Activated CD4-positive, alpha-beta T cell treated with anti-CD3 and anti-CD28 coated beads for 36 hours (primary cell): ENCODE measurements around the gene CHEK2. TPM values are rescaled to one million over a fixed set of nuclear protein-coding genes. Genes with fewer than 3 reads are reported as not detected.
"Not testable (repeated sequence)": the region's sequence is repeated elsewhere in the genome, so short reads cannot be mapped to it uniquely, and the experiment has no call there.

Source experiments
- ATAC-seq: fragments of 200-7000 bp; cut with Tn5 transposase; one replicate; pipeline ENCODE4 v1.10.0; 2021; ENCODE audit warnings: mild to moderate bottlenecking, moderate library complexity
- CTCF ChIA-PET: fragments of 350-600 bp; sonication (Branson Sonifier 250); formaldehyde crosslinking; loops from one replicate; lab custom pipeline; 2021; ENCODE audit warnings: antibody characterized with exemption; lab: Charles Lee
- POLR2A ChIA-PET: fragments of 350-600 bp; sonication (Branson Sonifier 250); formaldehyde crosslinking; loops from one replicate; lab custom pipeline; 2021; ENCODE audit warnings: antibody characterized with exemption, inconsistent platforms; lab: Charles Lee
- DNase-seq: peaks from one replicate; pipeline ENCODE4 v3.0.0-alpha.2; 2020
- H3K27ac Mint-ChIP-seq: one replicate; pipeline ENCODE4 v1.8.0; 2021; ENCODE audit warnings: mixed read lengths
- H3K27me3 Mint-ChIP-seq: one replicate; pipeline ENCODE4 v1.8.0; 2021; ENCODE audit warnings: mixed read lengths
- H3K36me3 Mint-ChIP-seq: one replicate; pipeline ENCODE4 v1.8.0; 2021; ENCODE audit warnings: low read depth, mixed read lengths
- H3K4me1 Mint-ChIP-seq: one replicate; pipeline ENCODE4 v1.8.0; 2021; ENCODE audit warnings: mixed read lengths
- H3K4me3 Mint-ChIP-seq: one replicate; pipeline ENCODE4 v1.8.0; 2021; ENCODE audit warnings: mild to moderate bottlenecking, moderate library complexity, mixed read lengths
- H3K9me3 Mint-ChIP-seq: one replicate; pipeline ENCODE4 v1.8.0; 2021; ENCODE audit warnings: low read depth, mixed read lengths
- intact Hi-C, 2 experiments: fragments of 100-400 bp; cut with DNase I in 1 of 2; cut with micrococcal nuclease in 1 of 2; formaldehyde crosslinking; loops; one replicate each; pipeline versions ENCODE4 v1.14.2 to v1.15.1; 2022 to 2024; cut with DNase I, micrococcal nuclease
- total RNA-seq, 2 experiments: library from RNA; stranded (reverse); gene quantifications; one replicate each; pipeline ENCODE4 v1.2.3, GENCODE V29; 2021

The CHEK2 gene
- total RNA-seq, 2 experiments from 2014 or later: 37.5 to 41.3 TPM

DNA sequence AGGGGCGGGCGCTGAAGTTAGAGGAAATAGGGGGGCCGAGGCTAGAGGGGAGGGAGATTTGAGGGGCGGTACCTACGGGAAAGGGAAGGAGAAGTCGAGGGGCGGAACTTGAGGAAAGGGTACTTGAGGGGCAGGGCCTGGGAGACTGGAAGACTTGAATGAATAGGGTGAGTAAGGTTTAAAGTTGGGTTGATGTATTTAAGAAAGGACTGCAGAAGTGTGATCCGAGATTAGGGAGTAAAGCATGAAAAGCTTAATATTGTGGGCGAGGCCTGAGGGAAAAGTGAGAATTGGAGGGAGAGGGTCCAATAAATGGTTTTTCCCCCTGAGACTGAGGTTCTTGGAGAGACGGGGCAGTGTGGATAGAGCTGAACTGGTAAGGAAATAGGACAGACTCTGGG, 942 bp upstream of the CHEK2 start:
- intact Hi-C loops: loop anchor here (1.0 to 5.0 kb wide), 10 partner anchors 30 to 1025 kb away; partner anchors contain the start of genes CCDC117 (in 2 of the 2), AP1B1 (in 1 of the 2), UQCR10 (in 1 of the 2) and XBP1 (in 1 of the 2)
- DNase-seq (no peak), ATAC-seq (no peak)
- H3K27me3 Mint-ChIP-seq: no peaks in the 10 kb centered on the region
- H3K36me3 Mint-ChIP-seq: peaks cover 34% of the 10 kb centered on the region
- H3K27ac Mint-ChIP-seq: peak overlapping the region; percentile 83
- peak overlapping the region; percentile 81 for H3K4me3 Mint-ChIP-seq
- ChIA-PET POLR2A (interaction anchor here (1.8 kb wide), 1 partner anchor 58 kb away, joined by 13 read pairs; the partner anchor contains the start of gene XBP1), CTCF (interaction anchor here (0.5 to 1.3 kb wide), 2 partner anchors 30 to 58 kb away, joined by 3 to 5 read pairs; partner anchors contain the start of genes CCDC117 and XBP1)
- H3K4me1 Mint-ChIP-seq: peaks cover 32% of the 10 kb centered on the region
- no peaks in the 10 kb centered on the region for H3K9me3 Mint-ChIP-seq

DNA sequence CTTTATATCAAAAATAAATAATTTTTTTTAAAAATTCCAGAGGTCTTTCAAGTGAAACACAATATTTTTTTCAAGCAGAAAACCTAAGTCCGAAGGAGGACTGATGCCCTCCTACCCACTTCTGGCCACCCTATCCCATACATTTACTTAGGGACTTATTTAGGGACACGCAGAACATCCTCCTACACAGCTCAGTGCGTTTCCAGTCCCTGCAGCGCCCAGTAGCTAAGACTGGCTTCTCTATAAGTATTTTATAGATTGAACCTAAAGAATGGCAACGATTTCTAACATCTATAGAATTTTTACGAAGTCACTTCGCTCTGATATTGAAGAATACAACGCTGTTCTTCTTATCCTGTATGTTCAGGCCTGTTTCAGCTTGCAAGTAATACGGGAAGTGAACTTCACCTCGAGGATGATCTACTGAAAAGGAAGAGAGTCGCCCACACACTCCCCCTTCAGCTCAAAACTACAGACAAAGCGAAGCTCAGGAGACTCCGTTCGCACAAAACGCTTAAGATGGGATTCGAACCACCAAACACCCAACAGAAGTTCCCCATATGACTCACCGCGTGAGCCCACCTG, 328 bp downstream of the CHEK2 start:
- intact Hi-C loops: loop anchor here in 1 of 2 experiments (1.0 to 5.0 kb wide), 4 partner anchors 527 to 1026 kb away; partner anchors contain the start of genes AP1B1, EWSR1, PITPNB and UQCR10
- DNase-seq: no peak
- H3K9me3 Mint-ChIP-seq: no peaks in the 10 kb centered on the region
- ATAC-seq: no peak
- POLR2A ChIA-PET: interaction anchor here (1.2 to 1.8 kb wide), 2 partner anchors 31 to 59 kb away, joined by 3 to 13 read pairs; partner anchors contain the start of genes CCDC117 and XBP1
- H3K27me3 Mint-ChIP-seq: no peaks in the 10 kb centered on the region
- peaks cover 24% of the 10 kb centered on the region for H3K36me3 Mint-ChIP-seq
- peak overlapping the region; percentile 81 for H3K4me3 Mint-ChIP-seq
- H3K27ac Mint-ChIP-seq: peak overlapping the region; percentile 83
- CTCF ChIA-PET: interaction anchor here (0.9 to 1.3 kb wide), 4 partner anchors 32 to 300 kb away, joined by 3 to 5 read pairs (median 4); partner anchors contain the start of gene CCDC117
- H3K4me1 Mint-ChIP-seq: peaks cover 32% of the 10 kb centered on the region

DNA sequence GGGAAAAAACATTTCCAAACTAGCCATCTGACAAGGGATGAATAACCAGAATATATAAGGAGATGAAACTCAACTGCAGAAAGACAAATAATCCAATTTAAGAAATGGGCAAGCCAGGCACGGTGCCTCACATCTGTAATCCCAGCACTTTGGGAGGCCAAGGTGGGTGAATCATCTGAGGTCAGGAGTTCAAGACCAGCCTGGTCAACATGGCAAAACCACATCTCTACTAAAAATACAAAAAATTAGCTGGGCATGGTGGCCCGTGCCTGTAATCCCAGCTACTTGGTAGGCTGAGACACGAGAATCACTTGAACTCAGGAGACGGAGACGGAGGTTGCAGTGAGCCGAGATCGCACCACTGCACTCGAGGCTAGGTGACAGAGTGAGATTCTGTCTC, 2.7 kb downstream of the CHEK2 start:
- ATAC-seq, H3K36me3 Mint-ChIP-seq, intact Hi-C loops, H3K4me3 Mint-ChIP-seq, H3K9me3 Mint-ChIP-seq, DNase-seq, H3K27ac Mint-ChIP-seq, H3K27me3 Mint-ChIP-seq: not testable (repeated sequence)
- H3K4me1 Mint-ChIP-seq: peaks cover 31% of the 10 kb centered on the region
- ChIA-PET POLR2A (interaction anchor here (0.7 kb wide), 1 partner anchor 177 kb away, joined by 5 read pairs; no protein-coding TSS in a partner anchor), CTCF (interaction anchor here (0.7 kb wide), 1 partner anchor 103 kb away, joined by 3 read pairs; no protein-coding TSS in a partner anchor)

DNA sequence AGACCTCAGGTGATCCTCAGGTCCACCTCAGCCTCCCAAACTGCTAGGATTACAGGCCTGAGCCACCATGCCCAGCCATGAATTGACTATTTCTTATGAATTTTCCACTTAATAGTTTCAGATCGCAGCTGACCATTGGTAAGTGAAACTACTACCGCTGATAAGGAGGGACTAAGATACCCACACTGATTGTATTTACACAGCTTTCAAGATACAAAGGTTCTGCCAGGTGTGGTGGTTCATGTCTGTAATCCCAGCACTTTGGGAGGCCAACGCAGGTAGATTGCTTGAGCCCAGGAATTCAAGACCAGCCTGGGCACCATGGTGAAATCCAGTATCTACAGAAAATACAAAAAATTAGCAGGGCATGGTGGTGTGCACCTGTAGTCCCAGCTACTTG, 3.9 kb downstream of the CHEK2 start:
- no peaks in the 10 kb centered on the region for H3K27me3 Mint-ChIP-seq
- H3K9me3 Mint-ChIP-seq: no peaks in the 10 kb centered on the region
- peaks cover 12% of the 10 kb centered on the region for H3K36me3 Mint-ChIP-seq
- no peak overlapping the region for H3K27ac Mint-ChIP-seq
- DNase-seq (no peak), ATAC-seq (no peak)
- no peak overlapping the region for H3K4me3 Mint-ChIP-seq
- POLR2A ChIA-PET: no interaction called here
- peaks cover 19% of the 10 kb centered on the region for H3K4me1 Mint-ChIP-seq
- intact Hi-C loops: no loop called here
- CTCF ChIA-PET: no interaction called here

DNA sequence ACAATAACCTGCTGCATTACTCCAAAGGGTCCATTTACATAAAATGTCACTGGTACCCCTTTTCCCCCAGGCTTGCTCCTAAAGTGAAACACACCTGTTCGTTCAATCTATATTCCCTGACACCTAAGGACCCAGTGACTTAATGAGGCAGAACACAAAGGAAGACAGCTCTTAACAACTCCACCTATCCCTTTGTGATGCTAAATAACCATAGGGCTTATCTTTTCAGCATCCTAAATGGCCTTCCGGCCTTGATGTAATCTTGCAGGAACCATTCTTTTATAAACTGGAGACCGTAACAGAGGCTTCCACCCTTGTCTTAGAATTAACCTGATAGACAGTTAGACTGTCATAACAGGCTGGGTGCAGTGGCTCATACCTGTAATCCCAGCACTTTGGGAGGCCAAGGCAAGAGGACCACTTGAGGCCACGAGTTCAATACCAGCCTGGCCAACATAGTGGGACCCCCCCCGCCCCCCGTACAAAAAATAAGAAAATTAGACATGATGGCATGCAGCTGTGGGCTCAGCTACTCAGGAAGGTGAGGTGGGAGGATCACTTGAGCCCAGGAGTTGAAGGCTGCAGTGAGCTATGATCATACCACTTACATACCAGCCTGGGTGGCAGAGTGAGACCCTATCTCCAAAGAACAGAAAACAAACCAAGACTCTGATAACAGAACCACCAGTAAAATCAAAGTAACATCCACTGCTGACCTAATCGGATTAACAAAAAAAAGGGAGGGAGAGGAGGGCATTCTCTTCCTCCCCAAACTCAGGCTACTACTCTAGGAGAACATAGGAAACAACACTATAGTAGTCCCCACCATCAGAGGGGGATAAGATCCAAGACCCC, 5.1 kb downstream of the CHEK2 start:
- DNase-seq (no peak), ATAC-seq (no peak)
- H3K27me3 Mint-ChIP-seq: no peaks in the 10 kb centered on the region
- peaks cover 10% of the 10 kb centered on the region for H3K36me3 Mint-ChIP-seq
- no peak overlapping the region for H3K27ac Mint-ChIP-seq
- no peak overlapping the region for H3K4me3 Mint-ChIP-seq
- ChIA-PET CTCF (no interaction called here), POLR2A (interaction anchor here (0.7 kb wide), 1 partner anchor 810 kb away, joined by 3 read pairs; no protein-coding TSS in a partner anchor)
- H3K4me1 Mint-ChIP-seq: peaks cover 14% of the 10 kb centered on the region
- intact Hi-C loops: no loop called here
- H3K9me3 Mint-ChIP-seq: no peaks in the 10 kb centered on the region

DNA sequence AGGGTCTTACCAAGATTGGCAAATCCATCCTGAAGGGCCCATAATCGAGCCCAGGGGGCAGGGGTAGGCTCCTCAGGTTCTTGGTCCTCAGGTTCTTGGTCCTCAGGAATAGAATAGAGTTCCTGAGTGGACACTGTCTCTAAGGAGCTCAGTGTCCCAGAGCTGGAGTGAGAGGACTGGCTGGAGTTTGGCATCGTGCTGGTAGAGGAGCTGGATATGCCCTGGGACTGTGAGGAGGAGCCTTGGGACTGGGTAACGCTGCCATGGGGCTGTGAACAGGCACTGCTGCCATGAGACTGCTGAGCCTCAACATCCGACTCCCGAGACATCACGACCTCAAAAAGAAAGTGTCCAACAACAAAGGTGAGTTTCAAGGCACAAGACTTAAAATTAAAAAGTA, 7.2 kb downstream of the CHEK2 start:
- Mint-ChIP-seq H3K9me3 (no peaks in the 10 kb centered on the region), H3K27ac (no peak overlapping the region), H3K27me3 (no peaks in the 10 kb centered on the region), H3K4me1 (peaks cover 5% of the 10 kb centered on the region), H3K36me3 (peaks cover 10% of the 10 kb centered on the region), H3K4me3 (no peak overlapping the region)
- no peak for ATAC-seq
- ChIA-PET CTCF (interaction anchor here (0.7 kb wide), 1 partner anchor 905 kb away, joined by 3 read pairs; no protein-coding TSS in a partner anchor), POLR2A (interaction anchor here (0.8 kb wide), 1 partner anchor 77 kb away, joined by 6 read pairs; no protein-coding TSS in a partner anchor)
- DNase-seq: no peak
- intact Hi-C loops: no loop called here

DNA sequence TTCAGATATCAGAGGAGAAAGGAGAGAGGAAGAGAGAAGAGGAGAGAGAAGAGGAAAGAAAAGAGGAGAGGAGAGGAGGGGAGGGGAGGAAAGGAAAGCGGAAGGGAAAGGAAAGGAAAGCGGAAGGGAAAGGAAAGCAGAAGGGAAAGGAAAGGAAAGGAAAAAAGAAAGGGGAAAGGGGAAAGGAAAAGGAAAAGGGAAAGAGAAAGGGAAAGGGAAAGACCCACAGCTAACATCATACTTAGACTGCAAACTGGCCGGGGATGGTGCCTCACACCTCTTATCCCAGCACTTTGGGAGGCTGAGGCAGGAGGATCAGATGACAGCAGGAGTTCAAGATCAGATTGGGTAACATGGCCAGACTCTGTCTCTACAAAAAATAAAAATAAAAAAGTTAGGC, 11.4 kb downstream of the CHEK2 start:
- ATAC-seq (no peak), DNase-seq (no peak)
- Mint-ChIP-seq H3K36me3 (peaks cover 16% of the 10 kb centered on the region), H3K27me3 (no peaks in the 10 kb centered on the region), H3K4me3 (no peak overlapping the region), H3K9me3 (no peaks in the 10 kb centered on the region), H3K4me1 (no peaks in the 10 kb centered on the region), H3K27ac (peak overlapping the region; percentile 60)
- POLR2A ChIA-PET: no interaction called here
- intact Hi-C loops: no loop called here
- CTCF ChIA-PET: no interaction called here

DNA sequence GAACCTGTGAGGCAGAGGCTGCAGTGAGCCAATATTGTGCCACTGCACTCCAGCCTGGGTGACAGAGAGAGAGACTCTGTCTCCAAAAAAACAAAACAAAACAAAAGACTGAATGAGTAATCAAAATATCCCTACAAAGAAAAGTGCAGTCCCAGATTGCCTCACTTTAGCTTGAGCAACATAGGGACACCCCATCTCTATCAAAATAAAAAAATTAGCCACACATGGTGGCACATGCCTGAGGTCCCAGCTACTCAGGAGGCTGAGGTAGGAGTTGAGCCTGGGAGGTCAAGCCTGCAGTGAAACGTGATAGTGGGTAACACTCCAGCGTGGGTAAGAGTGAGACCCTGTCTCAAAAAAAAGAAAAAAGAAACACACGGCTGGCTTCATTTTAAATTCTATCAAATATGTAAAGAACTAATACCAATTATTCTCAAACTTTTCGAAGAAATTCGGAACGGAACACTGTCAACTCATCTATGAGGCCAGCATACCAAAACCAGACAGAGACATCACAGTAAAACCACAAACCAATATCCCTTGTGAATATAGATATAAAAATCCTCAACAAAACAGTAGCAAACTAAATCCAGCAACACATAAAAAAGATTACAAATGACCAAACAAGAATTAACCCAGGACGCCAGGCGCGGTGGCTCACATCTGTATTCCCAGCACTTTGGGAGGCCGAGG, 12.9 kb downstream of the CHEK2 start:
- ChIA-PET POLR2A (no interaction called here), CTCF (no interaction called here)
- no peak overlapping the region for H3K4me3 Mint-ChIP-seq
- no peaks in the 10 kb centered on the region for H3K9me3 Mint-ChIP-seq
- no peaks in the 10 kb centered on the region for H3K27me3 Mint-ChIP-seq
- DNase-seq (no peak), ATAC-seq (no peak)
- peaks cover 25% of the 10 kb centered on the region for H3K36me3 Mint-ChIP-seq
- intact Hi-C loops: no loop called here
- no peaks in the 10 kb centered on the region for H3K4me1 Mint-ChIP-seq
- H3K27ac Mint-ChIP-seq: no peak overlapping the region

DNA sequence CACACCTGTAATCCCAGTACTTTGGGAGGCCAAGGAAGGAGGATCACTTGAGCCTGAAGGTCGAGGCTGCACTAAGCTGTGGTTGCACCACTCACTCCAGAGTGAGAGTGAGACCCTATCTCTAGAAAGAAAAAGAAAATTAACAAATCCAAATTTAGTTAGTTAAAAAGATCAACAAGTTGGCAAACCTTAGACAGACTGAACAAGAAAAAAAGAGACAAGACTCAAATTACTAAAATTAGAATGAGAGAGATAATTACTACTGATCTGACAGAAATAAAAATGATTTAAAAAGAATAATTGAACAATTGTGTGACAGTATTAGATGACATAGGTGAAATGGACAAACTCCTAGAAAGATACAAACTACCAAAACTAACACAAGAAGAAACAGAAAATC, 13.6 kb downstream of the CHEK2 start:
- no peak overlapping the region for H3K4me3 Mint-ChIP-seq
- H3K36me3 Mint-ChIP-seq: peaks cover 23% of the 10 kb centered on the region
- H3K27me3 Mint-ChIP-seq: no peaks in the 10 kb centered on the region
- ChIA-PET POLR2A (interaction anchor here (0.7 kb wide), 1 partner anchor 303 kb away, joined by 3 read pairs; no protein-coding TSS in a partner anchor), CTCF (no interaction called here)
- no peaks in the 10 kb centered on the region for H3K4me1 Mint-ChIP-seq
- DNase-seq: no peak
- no peak overlapping the region for H3K27ac Mint-ChIP-seq
- intact Hi-C loops: no loop called here
- no peaks in the 10 kb centered on the region for H3K9me3 Mint-ChIP-seq
- ATAC-seq: no peak

DNA sequence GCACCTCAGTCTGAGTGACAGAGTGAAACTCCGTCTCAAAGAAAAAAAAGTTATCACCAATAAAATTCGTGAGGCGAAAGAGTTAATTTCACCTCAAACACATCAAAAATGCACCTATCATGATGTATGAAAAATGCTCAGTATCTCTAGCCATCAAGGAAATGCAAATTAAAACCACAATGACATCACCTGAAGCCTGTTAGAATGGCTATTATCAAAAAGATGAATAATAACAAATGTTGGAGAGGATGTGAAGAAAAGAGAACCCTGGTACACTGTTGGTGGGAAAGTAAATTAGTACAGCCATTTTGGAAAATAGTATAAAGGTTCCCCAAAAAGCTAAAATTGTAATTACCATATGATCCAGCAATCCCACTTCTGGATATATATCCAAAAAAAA, 23.6 kb downstream of the CHEK2 start:
- intact Hi-C loops: no loop called here
- Mint-ChIP-seq H3K27ac (no peak overlapping the region), H3K9me3 (no peaks in the 10 kb centered on the region), H3K4me3 (no peak overlapping the region), H3K36me3 (peaks cover 22% of the 10 kb centered on the region), H3K27me3 (no peaks in the 10 kb centered on the region), H3K4me1 (peaks cover 9% of the 10 kb centered on the region)
- ChIA-PET POLR2A (no interaction called here), CTCF (no interaction called here)
- ATAC-seq (no peak), DNase-seq (no peak)

DNA sequence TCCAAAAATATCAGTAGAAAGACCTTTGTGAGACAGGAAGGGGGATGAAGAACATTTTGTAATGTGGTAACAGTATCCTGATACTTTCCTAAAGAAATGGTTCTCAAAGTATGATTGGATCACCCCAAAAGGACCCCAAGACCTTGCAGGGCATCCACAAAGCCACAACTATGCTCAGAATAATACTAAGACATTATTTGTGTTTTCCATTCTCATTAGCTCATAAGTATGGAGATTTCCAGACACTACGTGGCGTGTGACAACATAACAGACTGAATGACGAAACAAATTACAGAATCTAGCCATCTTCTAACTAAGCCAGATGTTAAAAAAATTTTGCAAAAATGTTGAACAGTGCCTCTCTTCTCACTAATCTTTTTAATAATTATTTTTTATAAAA, 24.9 kb downstream of the CHEK2 start:
- H3K27ac Mint-ChIP-seq: no peak overlapping the region
- H3K36me3 Mint-ChIP-seq: peaks cover 23% of the 10 kb centered on the region

More for the DNA sequence above, 24.9 kb downstream of the CHEK2 start:
- DNase-seq: no peak
- ATAC-seq: no peak
- CTCF ChIA-PET: no interaction called here
- Mint-ChIP-seq H3K27me3 (no peaks in the 10 kb centered on the region), H3K4me1 (peaks cover 9% of the 10 kb centered on the region), H3K4me3 (no peak overlapping the region), H3K9me3 (no peaks in the 10 kb centered on the region)
- intact Hi-C loops: no loop called here
- POLR2A ChIA-PET: no interaction called here
